ENCODE data around the gene CSK.

CSK gene

DNA sequence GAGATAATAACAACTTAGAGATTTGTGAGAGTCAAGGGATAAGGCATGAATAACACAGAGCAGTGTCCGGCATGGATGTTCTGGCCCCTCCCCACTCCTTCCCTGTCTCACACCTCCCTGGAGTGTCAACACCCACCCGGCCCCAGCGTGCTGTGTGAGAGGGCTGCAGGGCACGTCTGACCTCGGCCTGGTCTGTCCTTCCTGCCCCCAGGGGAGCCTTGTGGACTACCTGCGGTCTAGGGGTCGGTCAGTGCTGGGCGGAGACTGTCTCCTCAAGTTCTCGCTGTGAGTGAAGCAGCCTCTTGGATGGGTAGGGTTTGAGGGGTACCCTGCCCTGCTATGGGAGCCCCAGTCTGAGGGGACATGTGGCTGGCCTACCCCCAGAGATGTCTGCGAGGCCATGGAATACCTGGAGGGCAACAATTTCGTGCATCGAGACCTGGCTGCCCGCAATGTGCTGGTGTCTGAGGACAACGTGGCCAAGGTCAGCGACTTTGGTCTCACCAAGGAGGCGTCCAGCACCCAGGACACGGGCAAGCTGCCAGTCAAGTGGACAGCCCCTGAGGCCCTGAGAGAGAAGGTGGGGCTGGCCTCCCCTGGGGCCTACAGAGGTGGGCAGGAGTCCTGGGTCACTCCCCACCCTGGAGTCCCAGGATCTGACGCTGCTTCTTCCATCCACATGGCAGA lies 19.6 kb downstream of the CSK start:
- peak overlapping the region; percentile 4 for H3K27ac Mint-ChIP-seq

DNA sequence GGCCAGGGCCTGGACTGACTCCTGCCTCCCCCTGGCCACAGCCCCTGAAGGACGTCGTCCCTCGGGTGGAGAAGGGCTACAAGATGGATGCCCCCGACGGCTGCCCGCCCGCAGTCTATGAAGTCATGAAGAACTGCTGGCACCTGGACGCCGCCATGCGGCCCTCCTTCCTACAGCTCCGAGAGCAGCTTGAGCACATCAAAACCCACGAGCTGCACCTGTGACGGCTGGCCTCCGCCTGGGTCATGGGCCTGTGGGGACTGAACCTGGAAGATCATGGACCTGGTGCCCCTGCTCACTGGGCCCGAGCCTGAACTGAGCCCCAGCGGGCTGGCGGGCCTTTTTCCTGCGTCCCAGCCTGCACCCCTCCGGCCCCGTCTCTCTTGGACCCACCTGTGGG lies 20.4 kb downstream of the CSK start:
- Mint-ChIP-seq H3K36me3 (peaks cover 2% of the 10 kb centered on the region), H3K4me3 (no peak overlapping the region), H3K27ac (no peak overlapping the region), H3K9me3 (no peaks in the 10 kb centered on the region), H3K27me3 (no peaks in the 10 kb centered on the region), H3K4me1 (peaks cover 36% of the 10 kb centered on the region)

More for the DNA sequence above, 19.6 kb downstream of the CSK start:
- Mint-ChIP-seq H3K9me3 (no peaks in the 10 kb centered on the region), H3K4me3 (no peak overlapping the region), H3K36me3 (peaks cover 2% of the 10 kb centered on the region), H3K27me3 (no peaks in the 10 kb centered on the region), H3K4me1 (peaks cover 31% of the 10 kb centered on the region)

DNA sequence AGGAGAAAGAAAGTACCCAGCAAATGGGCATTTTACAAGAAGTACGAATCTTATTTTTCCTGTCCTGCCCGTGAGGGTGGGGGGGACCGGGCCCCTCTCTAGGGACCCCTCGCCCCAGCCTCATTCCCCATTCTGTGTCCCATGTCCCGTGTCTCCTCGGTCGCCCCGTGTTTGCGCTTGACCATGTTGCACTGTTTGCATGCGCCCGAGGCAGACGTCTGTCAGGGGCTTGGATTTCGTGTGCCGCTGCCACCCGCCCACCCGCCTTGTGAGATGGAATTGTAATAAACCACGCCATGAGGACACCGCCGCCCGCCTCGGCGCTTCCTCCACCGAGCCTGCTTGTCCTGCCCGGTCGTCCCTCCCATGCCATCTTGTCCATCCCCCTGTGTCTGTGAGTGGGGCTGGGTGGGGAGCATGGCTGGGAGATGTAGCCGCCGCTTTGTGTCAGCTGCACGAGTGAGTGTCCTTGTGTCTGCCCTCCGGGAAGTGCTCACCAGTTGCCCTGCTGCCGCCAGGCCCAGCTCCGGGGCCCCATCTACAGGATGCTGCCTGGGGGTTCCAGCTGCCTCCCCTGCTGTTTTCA lies 21.1 kb downstream of the CSK start:
- Mint-ChIP-seq H3K27me3 (no peaks in the 10 kb centered on the region), H3K4me1 (peaks cover 33% of the 10 kb centered on the region), H3K9me3 (no peaks in the 10 kb centered on the region), H3K36me3 (peaks cover 2% of the 10 kb centered on the region), H3K4me3 (no peak overlapping the region), H3K27ac (peak overlapping the region; percentile 41)

DNA sequence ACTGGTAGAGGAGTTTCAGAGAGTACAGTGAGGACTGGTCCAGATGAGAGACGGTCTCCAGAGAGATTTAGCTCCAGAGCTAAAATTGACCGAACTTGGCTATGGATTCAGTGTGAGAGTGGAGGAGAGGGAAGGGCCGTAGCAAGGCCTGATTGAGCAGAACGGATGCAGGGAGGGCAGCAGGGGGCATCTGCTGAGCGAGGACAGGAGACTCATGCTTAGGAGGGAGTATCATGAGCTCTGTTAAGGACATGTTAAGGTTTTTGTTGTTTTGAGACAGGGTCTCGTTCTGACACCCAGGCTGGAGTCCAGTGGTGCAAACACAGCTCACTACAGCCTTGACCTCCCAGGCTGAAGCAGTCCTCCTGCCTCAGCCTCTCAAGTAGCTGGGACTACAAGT lies 23.1 kb downstream of the CSK start:
- Mint-ChIP-seq H3K4me3 (no peak overlapping the region), H3K4me1 (peaks cover 32% of the 10 kb centered on the region), H3K27ac (peak overlapping the region; percentile 76), H3K9me3 (no peaks in the 10 kb centered on the region), H3K36me3 (peaks cover 2% of the 10 kb centered on the region), H3K27me3 (no peaks in the 10 kb centered on the region)

DNA sequence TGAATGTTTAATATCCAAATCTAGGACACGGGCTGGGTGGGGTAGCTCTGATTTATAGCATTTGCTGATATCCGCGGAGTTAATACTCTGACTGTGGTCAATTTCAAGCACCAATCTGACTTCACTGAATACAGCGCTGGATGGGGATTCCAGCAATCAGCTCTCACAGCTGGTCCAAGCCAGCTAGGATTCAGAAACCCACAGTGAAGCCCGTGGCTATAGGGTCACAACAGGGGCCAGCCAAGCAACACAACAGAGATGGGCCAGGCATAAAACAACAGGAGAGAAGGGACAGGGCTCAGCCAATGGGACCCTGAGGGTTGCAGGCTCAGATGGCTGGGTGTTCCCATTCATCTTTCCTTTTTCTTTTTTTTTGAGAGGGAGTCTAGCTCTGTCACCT lies 25.4 kb downstream of the CSK start:
- H3K27ac Mint-ChIP-seq, result peak overlapping the region; percentile 60
- H3K4me3 Mint-ChIP-seq, result no peak overlapping the region
- peaks cover 2% of the 10 kb centered on the region for H3K36me3 Mint-ChIP-seq
- no peaks in the 10 kb centered on the region for H3K9me3 Mint-ChIP-seq
- H3K27me3 Mint-ChIP-seq, result no peaks in the 10 kb centered on the region
- H3K4me1 Mint-ChIP-seq, result peaks cover 28% of the 10 kb centered on the region

DNA sequence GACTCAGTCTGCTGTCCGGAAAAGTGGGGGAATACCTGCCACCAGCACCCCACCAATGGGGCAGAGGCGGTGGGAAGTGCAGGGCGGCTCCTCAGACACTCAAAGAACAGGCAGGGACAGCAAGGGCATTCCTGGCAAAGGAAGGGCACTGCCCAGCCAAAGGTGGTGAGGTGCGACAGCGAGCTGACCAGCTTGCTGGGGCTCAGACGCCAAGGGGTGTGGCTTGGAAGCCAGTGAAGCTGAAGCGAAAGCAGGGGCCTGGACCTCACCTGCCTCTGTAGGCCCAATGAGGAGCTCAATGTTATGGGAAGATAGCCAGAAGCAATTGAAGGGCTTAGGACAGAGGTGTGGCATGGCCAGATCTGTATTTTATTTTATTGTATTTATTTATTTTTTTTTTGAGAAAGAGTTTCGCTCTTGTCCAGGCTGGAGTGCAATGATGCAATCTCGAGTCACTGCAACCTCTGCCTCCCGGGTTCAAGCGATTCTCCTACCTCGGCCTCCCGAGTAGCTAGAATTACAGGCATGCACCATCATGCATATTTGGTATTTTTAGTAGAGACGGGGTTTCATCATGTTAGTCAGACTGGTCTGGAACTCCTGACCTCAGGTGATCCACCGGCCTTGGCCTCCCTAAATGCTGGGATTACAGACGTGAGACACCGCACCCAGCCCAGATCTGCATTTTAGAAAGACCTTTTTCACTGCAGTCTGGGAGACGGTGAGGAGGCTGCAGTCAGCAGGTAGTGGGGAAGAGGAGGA lies 26.4 kb downstream of the CSK start:
- no peaks in the 10 kb centered on the region for H3K27me3 Mint-ChIP-seq
- H3K9me3 Mint-ChIP-seq, result no peaks in the 10 kb centered on the region
- no peak overlapping the region for H3K4me3 Mint-ChIP-seq
- peaks cover 28% of the 10 kb centered on the region for H3K4me1 Mint-ChIP-seq
- peak overlapping the region; percentile 85 for H3K27ac Mint-ChIP-seq
- H3K36me3 Mint-ChIP-seq, result peaks cover 2% of the 10 kb centered on the region

DNA sequence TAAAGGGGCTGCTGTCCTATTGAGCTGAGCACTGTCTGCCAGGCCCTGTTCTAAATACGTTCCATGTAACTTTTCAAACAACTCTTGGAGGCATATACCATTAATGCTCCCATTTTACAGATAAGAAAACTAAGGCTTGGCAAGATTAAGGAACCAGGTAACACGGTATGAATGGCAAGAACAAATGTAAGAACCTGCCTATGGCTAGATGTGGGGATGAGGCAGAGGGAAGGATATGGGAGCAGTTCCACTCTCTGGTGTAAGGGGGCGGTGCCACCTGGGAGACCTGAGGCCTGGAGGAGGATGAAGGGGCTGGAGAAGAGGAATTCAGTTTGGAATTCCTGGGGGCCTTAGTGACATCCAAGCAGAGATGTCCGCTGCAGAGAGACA lies 27.0 kb downstream of the CSK start:
- no peaks in the 10 kb centered on the region for H3K27me3 Mint-ChIP-seq
- H3K36me3 Mint-ChIP-seq, result peaks cover 2% of the 10 kb centered on the region
- H3K4me1 Mint-ChIP-seq, result peaks cover 28% of the 10 kb centered on the region
- no peaks in the 10 kb centered on the region for H3K9me3 Mint-ChIP-seq
- peak overlapping the region; percentile 77 for H3K27ac Mint-ChIP-seq
- no peak overlapping the region for H3K4me3 Mint-ChIP-seq

DNA sequence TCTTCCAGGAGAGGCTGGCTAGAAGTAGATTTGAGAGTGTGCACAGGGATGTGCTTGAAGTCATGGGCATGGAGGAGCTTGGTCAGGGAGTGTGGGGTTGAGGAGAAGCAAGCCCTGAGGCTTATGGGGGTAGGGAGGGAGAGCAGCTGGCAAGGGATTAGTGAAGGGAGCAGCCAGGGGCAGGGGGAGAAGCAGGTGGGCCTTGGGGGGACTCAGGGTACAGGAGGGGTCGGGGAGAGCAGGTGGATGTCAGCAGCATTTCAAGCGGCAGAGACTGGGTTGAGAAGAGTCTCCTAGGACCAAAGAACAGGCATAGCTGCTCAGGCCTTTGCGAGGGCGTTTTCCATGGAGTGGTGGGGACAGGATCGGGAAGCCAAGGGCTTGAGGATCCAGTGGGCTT lies 27.4 kb downstream of the CSK start:
- Mint-ChIP-seq H3K4me3 (no peak overlapping the region), H3K9me3 (no peaks in the 10 kb centered on the region), H3K36me3 (no peaks in the 10 kb centered on the region), H3K4me1 (peaks cover 28% of the 10 kb centered on the region), H3K27me3 (no peaks in the 10 kb centered on the region), H3K27ac (peak overlapping the region; percentile 76)

DNA sequence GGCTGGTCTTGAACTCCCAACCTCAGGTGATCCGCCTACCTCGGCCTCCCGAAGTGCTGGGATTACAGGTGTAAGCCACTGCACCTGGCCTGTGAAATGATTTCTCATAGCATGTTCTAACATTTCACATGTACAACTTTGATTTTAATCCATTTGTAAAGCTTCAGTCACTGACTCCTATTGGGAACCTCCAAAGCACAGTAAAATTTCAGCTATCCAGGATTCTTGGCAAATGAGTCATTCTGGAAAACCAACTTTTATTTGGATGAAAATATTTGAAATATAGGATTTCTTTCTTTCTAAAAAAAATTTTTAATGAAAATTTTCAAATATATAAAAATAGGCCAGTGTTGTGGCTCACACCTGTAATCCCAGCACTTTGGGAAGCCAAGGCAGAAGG lies 28.1 kb downstream of the CSK start:
- Mint-ChIP-seq H3K9me3 (no peaks in the 10 kb centered on the region), H3K36me3 (no peaks in the 10 kb centered on the region), H3K27ac (no peak overlapping the region), H3K4me1 (peaks cover 28% of the 10 kb centered on the region), H3K27me3 (no peaks in the 10 kb centered on the region), H3K4me3 (no peak overlapping the region)

DNA sequence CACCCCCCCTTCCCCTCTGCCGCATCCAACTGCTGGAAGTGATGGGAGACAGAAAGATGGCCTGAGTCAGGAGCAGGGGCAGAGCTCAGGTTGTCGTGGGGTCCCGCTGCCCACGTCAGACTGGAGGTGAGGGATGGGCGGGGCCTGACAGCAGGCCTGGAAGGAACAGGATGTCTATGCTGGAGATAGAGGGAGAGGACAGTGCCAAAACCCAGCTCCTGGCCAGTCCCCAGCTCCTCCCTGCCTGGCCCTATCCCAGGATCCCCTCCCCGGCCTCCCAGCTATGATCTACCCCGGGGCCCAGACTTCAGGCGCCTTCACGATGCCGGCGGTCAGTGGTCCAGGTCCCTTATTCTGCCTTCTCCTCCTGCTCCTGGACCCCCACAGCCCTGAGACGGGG lies 30.7 kb downstream of the CSK start, which contains the start of gene LMAN1L:
TSS of gene LMAN1L (plus strand) at position 303 of the 400 bp plus-strand sequence. CDS start at position 323, 20 bp downstream.
- H3K36me3 Mint-ChIP-seq, result no peaks in the 10 kb centered on the region
- no peak within 1 kb of the TSS for H3K4me3 Mint-ChIP-seq
- H3K27ac Mint-ChIP-seq, result peak within 1 kb of the TSS; percentile 52
- no peaks in the 10 kb centered on the region for H3K27me3 Mint-ChIP-seq
- no peaks in the 10 kb centered on the region for H3K9me3 Mint-ChIP-seq
- H3K4me1 Mint-ChIP-seq, result peaks cover 17% of the 10 kb centered on the region

DNA sequence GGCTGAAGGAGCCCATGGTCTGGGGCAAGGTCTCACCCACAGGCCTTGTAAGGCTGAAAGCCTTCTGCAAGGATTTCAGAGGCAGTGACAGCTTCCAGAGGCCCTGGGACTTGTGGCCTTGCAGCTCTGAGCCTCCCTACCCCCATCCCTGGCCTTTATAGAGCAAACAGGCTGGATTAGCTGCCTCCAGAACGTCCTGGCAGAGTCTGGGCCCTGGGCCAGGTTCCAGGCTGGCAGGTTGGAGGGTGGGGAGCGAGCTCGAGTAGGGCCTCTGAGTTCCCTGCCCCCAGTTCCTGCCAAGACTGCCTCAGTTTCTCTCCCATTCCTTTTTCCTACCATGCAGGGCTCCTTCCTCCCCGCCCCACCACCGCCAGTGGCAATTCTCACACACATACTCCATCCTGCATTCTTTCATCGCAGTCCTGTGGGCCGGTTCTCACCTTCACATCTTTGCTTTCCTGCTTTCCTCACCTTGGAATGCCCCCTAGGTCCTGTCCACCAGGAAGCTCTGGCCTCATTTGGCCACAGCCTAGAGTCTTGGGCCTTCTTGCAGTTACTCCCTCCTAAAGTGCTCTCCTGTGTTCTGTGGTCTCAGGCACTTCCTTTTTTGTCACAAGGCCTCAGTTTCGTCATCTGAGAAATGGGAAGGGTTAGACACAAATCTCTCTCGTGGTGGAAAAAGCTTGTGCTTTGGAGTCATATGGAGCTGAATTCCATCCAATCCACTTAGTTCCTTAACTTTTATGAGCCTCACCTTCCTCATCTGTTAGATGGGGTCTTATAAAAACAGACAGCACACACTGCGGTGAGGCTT lies 33.4 kb downstream of the CSK start:
- Mint-ChIP-seq H3K36me3 (no peaks in the 10 kb centered on the region), H3K27ac (no peak overlapping the region), H3K4me3 (no peak overlapping the region), H3K27me3 (no peaks in the 10 kb centered on the region), H3K9me3 (no peaks in the 10 kb centered on the region), H3K4me1 (peaks cover 5% of the 10 kb centered on the region)

- Mint-ChIP-seq H3K4me3 (no peak overlapping the region), H3K27me3 (no peaks in the 10 kb centered on the region), H3K4me1 (peaks cover 5% of the 10 kb centered on the region), H3K36me3 (no peaks in the 10 kb centered on the region), H3K27ac (no peak overlapping the region), H3K9me3 (no peaks in the 10 kb centered on the region)
These were observed 34.1 kb downstream of the CSK start for GRCh38 chr15:74815961-74816360.

- H3K9me3 Mint-ChIP-seq, result no peaks in the 10 kb centered on the region
- peaks cover 5% of the 10 kb centered on the region for H3K4me1 Mint-ChIP-seq
- no peaks in the 10 kb centered on the region for H3K27me3 Mint-ChIP-seq
- H3K4me3 Mint-ChIP-seq, result no peak overlapping the region
- no peak overlapping the region for H3K27ac Mint-ChIP-seq
- H3K36me3 Mint-ChIP-seq, result no peaks in the 10 kb centered on the region
These were observed 34.9 kb downstream of the CSK start for GRCh38 chr15:74816624-74817369.

- H3K27ac Mint-ChIP-seq, result no peak overlapping the region
- no peaks in the 10 kb centered on the region for H3K36me3 Mint-ChIP-seq
- no peaks in the 10 kb centered on the region for H3K9me3 Mint-ChIP-seq
- no peak overlapping the region for H3K4me3 Mint-ChIP-seq
- no peaks in the 10 kb centered on the region for H3K27me3 Mint-ChIP-seq
- peaks cover 5% of the 10 kb centered on the region for H3K4me1 Mint-ChIP-seq
These were observed 35.5 kb downstream of the CSK start for GRCh38 chr15:74817370-74817737.

DNA sequence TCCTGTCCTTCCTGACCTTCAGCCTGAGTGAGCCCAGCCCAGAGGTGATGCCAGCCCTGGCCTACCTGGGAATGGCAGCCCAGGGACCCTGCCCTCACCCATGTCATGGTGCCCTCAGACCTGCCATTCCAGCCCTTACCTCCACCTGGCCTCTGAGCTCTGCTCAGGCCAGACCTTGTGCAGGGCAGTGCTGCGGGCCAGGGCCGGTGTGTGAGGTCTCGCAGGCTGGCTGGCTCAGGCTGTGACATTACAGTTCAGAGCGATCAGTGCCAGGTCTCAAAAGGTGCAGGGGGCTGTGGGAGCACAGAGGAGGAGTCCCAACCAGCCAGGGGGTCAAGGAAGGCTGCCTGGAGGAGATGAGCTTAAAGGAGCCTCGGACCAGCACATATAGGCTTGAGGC lies 38.2 kb downstream of the CSK start:
- no peaks in the 10 kb centered on the region for H3K27me3 Mint-ChIP-seq
- no peaks in the 10 kb centered on the region for H3K36me3 Mint-ChIP-seq
- H3K27ac Mint-ChIP-seq, result no peak overlapping the region
- H3K4me1 Mint-ChIP-seq, result peaks cover 5% of the 10 kb centered on the region
- H3K9me3 Mint-ChIP-seq, result no peaks in the 10 kb centered on the region
- H3K4me3 Mint-ChIP-seq, result no peak overlapping the region
